ENCODE data around the gene ZMYM2.

DNA sequence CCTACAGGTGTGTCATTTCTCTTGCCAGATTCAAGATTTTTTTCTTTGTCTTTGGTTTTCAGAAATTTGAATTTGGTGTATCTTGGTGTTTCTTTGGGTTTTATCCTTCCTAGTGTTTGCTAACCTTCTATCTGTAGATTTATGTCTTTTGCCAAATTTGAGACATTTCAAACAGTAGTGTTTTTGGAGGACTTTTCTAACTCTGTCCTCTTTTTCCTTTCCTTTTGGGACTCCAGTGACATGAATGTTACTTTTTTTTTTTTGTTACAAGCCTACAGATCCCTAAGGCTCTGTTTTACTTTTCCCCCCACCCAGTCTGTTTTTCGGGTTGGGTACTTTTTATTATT lies 58.8 kb downstream of the ZMYM2 start:
- no peak for TF ChIP-seq GATA2 (IDR thresholded peaks at IDR 0.05; ENCODE audit: low read depth, low read length)
- TF ChIP-seq GATA3 (IDR thresholded peaks at IDR 0.05; ENCODE audit: low read depth, low read length) = no peak

All from SH-SY5Y (cell line).